Measurements from ENCODE around the gene DPP7.
"Not testable (repeated sequence)": the region's sequence is repeated elsewhere in the genome, so short reads cannot be mapped to it uniquely, and the experiment has no call there.

The DPP7 gene

GRCh38 chr9:137069508-137070091 lies 44.9 kb downstream of the DPP7 start:
- no peak for DNase-seq

GRCh38 chr9:137068539-137069507 lies 45.7 kb downstream of the DPP7 start:
- no peak for DNase-seq

GRCh38 chr9:137067860-137068538 lies 46.5 kb downstream of the DPP7 start:
- peak; percentile 76 for DNase-seq

- DNase-seq = no peak
Observed at GRCh38 chr9:137066096-137066861, 48.3 kb downstream of the DPP7 start.

- DNase-seq = no peak
Observed at GRCh38 chr9:137065336-137065967, 49.1 kb downstream of the DPP7 start.

GRCh38 chr9:137064880-137065164 lies 49.7 kb downstream of the DPP7 start:
- DNase-seq = no peak

- DNase-seq = peak; percentile 44
Observed at GRCh38 chr9:137064027-137064879, 50.3 kb downstream of the DPP7 start.

GRCh38 chr9:137063311-137064026 lies 51.1 kb downstream of the DPP7 start:
- DNase-seq = no peak

- DNase-seq = not testable (repeated sequence)
Observed at GRCh38 chr9:137062798-137063197, 51.7 kb downstream of the DPP7 start.

- no peak for DNase-seq
Observed at GRCh38 chr9:137062384-137062783, 52.1 kb downstream of the DPP7 start.

Measured in stimulated activated naive CD4-positive, alpha-beta T cell treated with Interleukin-2 at 50 U/mL for 16 hours (primary cell).